A673 (cell line): ENCODE results near the gene LRRC3B. TPM values are rescaled to one million over a fixed set of nuclear protein-coding genes. Genes with fewer than 3 reads are reported as not detected.

Source experiments
- BruUV-seq: library from RNA; stranded (reverse); fragments of 400-500 nt; replicated peaks from 2 replicates; lab custom pipeline; 2021; lab: Mats Ljungman, UMichigan
- CTCF ChIA-PET: fragments of 300-600 bp; sonication (Branson Sonifier 250); formaldehyde crosslinking; loops from one replicate; lab custom pipeline; 2022; ENCODE audit warnings: antibody characterized with exemption; lab: Charles Lee
- POLR2A ChIA-PET: fragments of 300-600 bp; sonication (Branson Sonifier 250); formaldehyde crosslinking; loops from one replicate; lab custom pipeline; 2022; ENCODE audit warnings: antibody characterized with exemption; ENCODE audit not compliant: low non-redundant PET; lab: Charles Lee
- DNase-seq: peaks from one replicate; pipeline ENCODE4 v3.0.0-alpha.2; 2015; ENCODE audit warnings: low spot score
- H3K27ac ChIP-seq: fragments of 200-600 bp; sonication (generic); 2 replicates; pipeline ENCODE4 v1.5.1; 2016; ENCODE audit warnings: mixed run types, low read depth, mild to moderate bottlenecking, mixed read lengths, antibody characterized with exemption, low read length; ENCODE audit not compliant: poor library complexity, severe bottlenecking
- H3K27me3 ChIP-seq: fragments of 200-600 bp; sonication (generic); replicated peaks from 2 replicates; pipeline ENCODE4 v1.6.1; 2017; ENCODE audit warnings: mixed run types, low read depth, mild to moderate bottlenecking, mixed read lengths, antibody characterized with exemption, low read length; ENCODE audit not compliant: insufficient read depth, poor library complexity
- H3K36me3 ChIP-seq: fragments of 200-600 bp; sonication (generic); 2 replicates; pipeline ENCODE4 v1.6.1; 2016; ENCODE audit warnings: mixed run types, mild to moderate bottlenecking, mixed read lengths, antibody characterized with exemption, low read length; ENCODE audit not compliant: insufficient read depth, poor library complexity, severe bottlenecking
- H3K4me1 ChIP-seq: fragments of 200-600 bp; sonication (generic); 2 replicates; pipeline ENCODE4 v1.6.1; 2017; ENCODE audit warnings: mixed run types, mild to moderate bottlenecking, mixed read lengths, antibody characterized with exemption, low read length; ENCODE audit not compliant: insufficient read depth, poor library complexity, severe bottlenecking
- H3K4me3 ChIP-seq: fragments of 200-600 bp; sonication (generic); 2 replicates; pipeline ENCODE4 v1.5.1; 2016; ENCODE audit warnings: low read depth, mixed run types, mild to moderate bottlenecking, mixed read lengths, low read length; ENCODE audit not compliant: poor library complexity, severe bottlenecking
- H3K9me3 ChIP-seq: fragments of 200-600 bp; sonication (generic); 2 replicates; pipeline ENCODE4 v1.6.1; 2016; ENCODE audit warnings: mixed run types, low read depth, mild to moderate bottlenecking, mixed read lengths, antibody characterized with exemption, low read length; ENCODE audit not compliant: poor library complexity, severe bottlenecking
- EZH2 ChIP-seq: fragments of 200-600 bp; sonication (generic); IDR thresholded peaks from 2 replicates; pipeline ENCODE4 v1.6.1; 2017; ENCODE audit warnings: borderline replicate concordance, low read depth, mild to moderate bottlenecking, mixed read lengths, antibody characterized with exemption, low read length; ENCODE audit not compliant: poor library complexity, severe bottlenecking
- intact Hi-C: fragments of 100-400 bp; cut with micrococcal nuclease; formaldehyde crosslinking; loops from one replicate; pipeline ENCODE4 v1.10.0; 2022; ENCODE audit not compliant: unreplicated experiment
- total RNA-seq: library from RNA; stranded (reverse); gene quantifications from 2 replicates; pipeline ENCODE4 v1.2.3, GENCODE V29; 2021
- TF ChIP-seq, protein P1 (sequence below): fragments of 300-800, 200-600 bp; sonication (generic); conservative IDR thresholded peaks from 2 replicates; pipeline ENCODE4 v1.5.1; 2017; ENCODE audit warnings: low read depth, mild to moderate bottlenecking, antibody characterized with exemption, low read length, moderate library complexity, mixed read lengths

LRRC3B gene
- total RNA-seq, 1 experiment from 2014 or later: not detected

DNA sequence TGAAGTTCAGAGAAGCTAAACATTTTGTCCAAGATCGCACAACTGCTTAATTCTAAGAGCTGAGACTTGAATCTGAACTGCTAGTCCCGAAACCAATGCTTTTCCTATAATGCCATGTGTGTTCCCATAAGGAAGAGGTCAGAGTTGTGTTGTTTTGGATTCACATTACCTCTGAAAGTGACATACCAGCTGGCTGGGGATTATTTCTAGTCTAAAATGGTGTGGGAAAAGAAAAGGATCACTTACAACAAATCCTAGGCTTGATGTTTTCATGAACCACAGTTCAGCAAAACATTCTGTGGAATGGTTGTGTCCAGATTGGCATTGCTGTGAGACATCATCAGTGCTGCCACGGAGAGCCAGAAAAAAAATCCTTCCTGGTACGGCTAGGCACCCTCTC, 35.0 kb upstream of the LRRC3B start:
- POLR2A ChIA-PET: no interaction called here
- TF ChIP-seq, protein P1, sequence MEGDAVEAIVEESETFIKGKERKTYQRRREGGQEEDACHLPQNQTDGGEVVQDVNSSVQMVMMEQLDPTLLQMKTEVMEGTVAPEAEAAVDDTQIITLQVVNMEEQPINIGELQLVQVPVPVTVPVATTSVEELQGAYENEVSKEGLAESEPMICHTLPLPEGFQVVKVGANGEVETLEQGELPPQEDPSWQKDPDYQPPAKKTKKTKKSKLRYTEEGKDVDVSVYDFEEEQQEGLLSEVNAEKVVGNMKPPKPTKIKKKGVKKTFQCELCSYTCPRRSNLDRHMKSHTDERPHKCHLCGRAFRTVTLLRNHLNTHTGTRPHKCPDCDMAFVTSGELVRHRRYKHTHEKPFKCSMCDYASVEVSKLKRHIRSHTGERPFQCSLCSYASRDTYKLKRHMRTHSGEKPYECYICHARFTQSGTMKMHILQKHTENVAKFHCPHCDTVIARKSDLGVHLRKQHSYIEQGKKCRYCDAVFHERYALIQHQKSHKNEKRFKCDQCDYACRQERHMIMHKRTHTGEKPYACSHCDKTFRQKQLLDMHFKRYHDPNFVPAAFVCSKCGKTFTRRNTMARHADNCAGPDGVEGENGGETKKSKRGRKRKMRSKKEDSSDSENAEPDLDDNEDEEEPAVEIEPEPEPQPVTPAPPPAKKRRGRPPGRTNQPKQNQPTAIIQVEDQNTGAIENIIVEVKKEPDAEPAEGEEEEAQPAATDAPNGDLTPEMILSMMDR: no peak
- TF ChIP-seq EZH2: no peak
- H3K9me3 ChIP-seq: no peaks in the 10 kb centered on the region
- no peaks in the 10 kb centered on the region for H3K4me1 ChIP-seq
- intact Hi-C loops: no loop called here
- BruUV-seq: no TSS peak
- no peak for DNase-seq
- no peak overlapping the region for H3K4me3 ChIP-seq
- no peaks in the 10 kb centered on the region for H3K36me3 ChIP-seq
- no peak overlapping the region for H3K27ac ChIP-seq
- H3K27me3 ChIP-seq: no peaks in the 10 kb centered on the region
- CTCF ChIA-PET: no interaction called here

- Histone ChIP-seq H3K4me3 (no peak overlapping the region), H3K36me3 (no peaks in the 10 kb centered on the region), H3K4me1 (no peaks in the 10 kb centered on the region), H3K27ac (no peak overlapping the region), H3K9me3 (no peaks in the 10 kb centered on the region), H3K27me3 (no peaks in the 10 kb centered on the region)
- TF ChIP-seq EZH2: no peak
- TF ChIP-seq, protein P1: no peak
- CTCF ChIA-PET: no interaction called here
- POLR2A ChIA-PET: no interaction called here
- intact Hi-C loops: no loop called here
- no TSS peak for BruUV-seq
- DNase-seq: no peak
Measured at GRCh38 chr3:26588931-26589330, 33.6 kb upstream of the LRRC3B start.

DNA sequence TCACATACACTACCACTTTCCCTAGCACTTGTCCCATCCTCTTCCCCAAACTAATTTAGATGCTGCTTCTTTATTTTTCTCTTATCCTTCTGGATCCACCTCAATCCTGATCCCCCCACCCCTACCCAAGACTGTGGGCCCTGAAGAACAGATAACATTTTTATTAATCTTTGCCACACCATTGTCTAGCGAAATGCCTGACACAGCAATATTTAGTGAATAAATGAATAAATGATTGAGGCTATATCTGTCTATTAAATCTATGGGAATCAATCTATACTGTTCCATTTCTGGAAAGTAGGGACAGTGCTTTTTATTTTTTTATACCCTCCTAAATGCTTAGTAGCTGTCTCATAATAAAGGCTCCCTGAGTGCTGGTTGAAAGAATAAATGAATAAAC, 32.9 kb upstream of the LRRC3B start:
- no peaks in the 10 kb centered on the region for H3K27me3 ChIP-seq

More for the DNA sequence above, 32.9 kb upstream of the LRRC3B start:
- BruUV-seq: no TSS peak
- Histone ChIP-seq H3K4me3 (no peak overlapping the region), H3K36me3 (no peaks in the 10 kb centered on the region), H3K27ac (no peak overlapping the region), H3K9me3 (no peaks in the 10 kb centered on the region), H3K4me1 (no peaks in the 10 kb centered on the region)
- no peak for DNase-seq
- CTCF ChIA-PET: no interaction called here
- POLR2A ChIA-PET: no interaction called here
- TF ChIP-seq EZH2: no peak
- TF ChIP-seq, protein P1: no peak
- intact Hi-C loops: no loop called here
